ENCODE data around the gene SMIM7.
"Not testable (repeated sequence)": the region's sequence is repeated elsewhere in the genome, so short reads cannot be mapped to it uniquely, and the experiment has no call there.

The SMIM7 gene

DNA sequence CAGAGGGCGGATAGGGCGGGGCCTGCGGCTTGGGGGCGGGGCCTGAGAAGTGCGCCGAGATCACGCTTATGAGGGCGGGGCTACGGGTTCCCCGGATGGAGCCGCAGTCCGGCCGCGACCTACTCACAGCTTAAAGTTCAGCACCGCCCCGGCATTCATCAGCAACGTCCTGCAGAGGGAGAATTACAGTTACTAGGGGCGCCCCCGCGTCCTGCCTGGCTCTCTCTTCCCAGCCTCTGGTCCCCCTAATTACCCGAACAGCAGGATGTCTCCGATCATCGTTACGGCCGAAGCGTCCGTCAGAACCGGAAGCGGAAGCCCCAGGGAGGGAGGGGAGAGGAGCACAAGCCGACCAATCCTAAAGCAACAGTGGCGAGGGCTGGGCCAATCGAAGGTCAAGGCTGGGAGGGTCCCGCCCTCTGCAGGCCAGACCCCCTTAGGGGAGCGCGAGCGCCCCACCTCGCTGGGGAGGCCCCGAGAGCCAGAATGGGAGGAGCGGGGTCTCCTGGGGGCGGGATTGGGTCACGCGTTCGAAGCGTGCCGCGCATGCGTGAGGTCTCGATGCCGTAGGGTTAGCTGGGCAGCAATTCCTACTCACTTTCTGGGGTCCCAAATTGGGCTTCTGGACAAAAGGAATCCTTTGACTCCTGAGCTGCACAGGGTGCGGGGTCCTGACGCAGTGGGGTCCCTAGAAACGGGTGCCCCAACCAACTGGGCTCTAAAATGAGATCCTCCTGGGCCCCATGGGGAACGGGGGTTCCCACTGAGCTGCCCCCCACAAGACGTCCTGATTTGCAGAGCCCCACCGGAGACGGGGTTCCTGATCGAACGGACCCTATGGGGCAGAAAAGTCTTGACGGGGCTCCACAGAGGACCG lies at the start of gene SMIM7:
TSS of gene SMIM7 (minus strand) at position 313 of the 877 bp plus-strand sequence. CDS start at position 279, 34 bp downstream.
- DNase-seq, result peak; percentile 95

DNA sequence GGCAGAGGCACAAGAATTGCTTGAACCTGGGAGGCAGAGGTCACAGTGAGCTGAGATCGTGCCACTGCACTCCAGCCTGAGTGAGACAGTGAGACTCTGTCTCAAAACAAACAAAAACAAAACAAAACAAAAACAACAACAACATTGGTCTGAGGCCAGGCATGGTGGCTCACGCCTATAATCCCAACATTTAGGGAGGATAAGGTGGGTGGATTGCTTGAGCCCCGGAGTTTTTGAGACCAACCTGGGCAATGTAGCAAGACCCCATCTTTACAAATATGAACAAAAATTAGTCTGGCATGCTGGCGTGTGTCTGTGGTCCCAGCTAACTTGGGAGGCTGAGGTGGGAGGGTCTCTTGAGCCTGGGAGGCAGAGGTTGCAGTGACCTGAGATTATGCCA lies 43.7 kb upstream of the SMIM7 start:
- DNase-seq, result no peak

DNA sequence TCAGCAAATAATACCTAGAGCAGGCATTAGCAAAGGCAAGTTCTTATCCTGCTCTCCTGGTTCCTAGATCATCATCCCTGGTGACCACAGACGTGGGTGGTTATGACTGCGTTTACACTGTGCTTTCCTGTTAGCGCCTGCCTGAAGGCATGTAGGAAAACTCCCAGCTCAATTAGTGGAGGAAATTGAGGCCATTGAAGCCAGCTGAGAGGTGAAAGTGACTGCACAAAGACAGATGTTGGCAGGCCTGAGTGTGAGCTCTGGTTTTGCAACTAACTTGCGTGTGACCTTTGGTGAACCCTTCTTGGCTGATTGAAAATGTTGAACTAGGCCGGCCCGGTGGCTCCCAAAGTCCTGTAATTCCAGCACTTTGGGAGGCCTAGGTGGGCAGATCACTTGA lies 42.2 kb upstream of the SMIM7 start:
- DNase-seq, result no peak

DNA sequence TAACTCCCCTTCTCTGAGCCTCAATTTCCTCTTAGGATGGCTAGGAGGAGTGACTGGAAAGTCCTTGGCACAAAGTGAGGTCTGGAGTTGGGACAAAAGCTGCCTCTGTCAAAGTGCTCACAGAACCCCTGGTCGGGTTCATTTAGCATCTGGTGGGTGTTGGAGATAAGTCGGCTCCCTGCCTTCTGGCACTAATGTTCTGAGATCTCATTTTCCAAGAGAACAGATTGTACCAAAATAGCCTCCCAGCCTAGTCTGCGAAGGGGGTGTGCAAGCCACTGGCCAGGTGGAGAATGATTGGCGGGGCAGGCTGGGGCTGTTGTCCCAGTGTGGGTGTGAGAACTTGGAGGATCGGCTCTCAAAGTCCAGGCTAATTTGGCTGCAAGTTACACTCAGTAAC lies 39.0 kb upstream of the SMIM7 start:
- DNase-seq, result no peak

DNA sequence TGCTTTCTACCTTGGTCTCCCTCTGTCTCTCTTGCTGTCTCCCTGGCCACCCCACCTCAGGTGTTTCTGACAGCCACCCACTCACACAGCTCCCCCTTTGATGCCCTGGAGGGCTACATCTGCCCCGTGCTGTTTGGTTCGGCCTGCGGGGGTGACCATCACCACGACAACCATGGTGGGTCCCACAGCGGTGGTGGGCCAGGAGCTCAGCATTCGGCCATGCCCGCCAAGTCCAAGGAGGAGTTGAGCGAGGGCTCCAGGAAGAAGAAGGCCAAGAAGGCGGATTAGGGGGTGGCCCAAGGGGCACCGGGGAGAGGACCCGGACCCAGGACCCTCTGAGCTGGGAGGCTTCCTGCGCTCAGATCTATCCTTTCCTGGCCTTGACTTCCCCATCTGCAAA lies 28.1 kb upstream of the SMIM7 start:
- no peak for DNase-seq

DNA sequence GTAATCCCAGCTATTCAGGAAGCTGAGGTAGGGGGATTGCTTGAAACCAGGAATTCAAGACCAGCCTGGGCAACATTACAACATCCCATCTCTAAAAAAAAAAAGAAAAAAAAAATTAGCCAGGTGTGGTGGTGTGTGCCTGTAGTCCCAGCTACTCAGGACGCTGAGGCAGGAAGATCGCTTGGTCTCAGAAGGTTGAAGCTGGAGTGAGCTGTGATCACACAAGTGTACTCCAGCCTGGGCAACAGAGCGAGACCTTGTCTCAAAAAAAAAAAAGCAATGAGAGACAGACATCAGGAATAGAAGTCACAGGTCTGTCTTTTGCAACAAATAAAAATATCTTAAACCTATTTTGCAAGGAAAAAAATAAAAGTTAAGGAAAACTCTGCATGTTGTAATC lies 24.3 kb upstream of the SMIM7 start:
- DNase-seq, result no peak

DNA sequence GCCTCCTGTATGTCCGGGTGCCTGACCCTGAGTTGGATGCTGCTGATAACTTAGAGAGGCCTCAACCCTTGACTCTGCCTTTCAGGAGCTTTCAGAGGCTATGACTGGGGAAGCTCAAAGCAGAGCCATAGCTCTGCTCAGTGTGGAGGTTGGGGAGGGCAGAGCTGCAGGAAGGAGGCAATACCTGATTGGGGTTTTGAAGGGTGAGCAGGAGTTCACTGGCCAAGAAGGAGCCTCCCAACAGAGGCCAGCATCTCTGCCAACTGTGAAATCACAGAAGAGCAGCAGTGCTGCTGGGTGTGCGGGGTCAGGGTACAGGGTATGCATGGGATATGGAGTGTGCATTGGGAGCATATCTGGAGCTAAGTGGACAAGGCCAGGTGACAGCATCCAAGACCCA lies 22.6 kb upstream of the SMIM7 start:
- no peak for DNase-seq

DNA sequence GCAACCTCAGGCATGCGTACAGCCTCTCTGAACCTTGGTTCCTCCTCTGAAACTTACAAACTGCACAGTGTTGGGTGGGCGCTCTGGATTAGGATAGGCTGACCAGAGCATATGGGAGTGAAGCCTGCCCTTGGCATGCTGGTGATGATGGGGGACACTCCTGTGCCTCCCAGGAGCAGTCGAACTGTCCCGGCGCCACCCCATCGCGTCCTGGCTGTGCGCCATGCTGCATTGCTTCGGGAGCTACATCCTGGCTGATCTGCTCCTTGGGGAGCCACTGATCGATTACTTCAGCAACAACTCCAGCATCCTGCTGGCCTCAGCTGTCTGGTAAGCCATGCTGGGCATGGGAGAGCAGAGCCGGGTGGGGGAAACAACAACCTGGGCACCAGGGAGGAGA lies 19.9 kb upstream of the SMIM7 start:
- no peak for DNase-seq

DNA sequence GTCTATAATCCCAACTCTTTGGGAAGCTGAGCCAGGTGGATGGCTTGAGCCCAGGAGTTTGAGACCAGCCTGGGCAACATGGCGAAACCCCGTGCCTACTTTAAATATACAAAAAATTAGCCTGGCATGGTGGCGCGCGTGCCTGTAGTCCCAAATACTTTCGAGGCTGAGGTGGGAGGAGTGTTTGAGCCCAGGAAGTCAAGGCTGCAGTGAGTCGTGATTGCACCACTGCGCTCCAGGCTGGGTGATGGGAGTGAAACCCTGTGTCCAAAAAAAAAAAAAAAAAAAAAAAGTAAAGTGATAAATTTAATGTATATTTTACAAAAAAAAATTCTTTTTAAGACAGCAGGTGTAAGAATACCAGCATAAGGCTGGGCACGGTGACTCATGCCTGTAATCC lies 18.6 kb upstream of the SMIM7 start:
- no peak for DNase-seq

DNA sequence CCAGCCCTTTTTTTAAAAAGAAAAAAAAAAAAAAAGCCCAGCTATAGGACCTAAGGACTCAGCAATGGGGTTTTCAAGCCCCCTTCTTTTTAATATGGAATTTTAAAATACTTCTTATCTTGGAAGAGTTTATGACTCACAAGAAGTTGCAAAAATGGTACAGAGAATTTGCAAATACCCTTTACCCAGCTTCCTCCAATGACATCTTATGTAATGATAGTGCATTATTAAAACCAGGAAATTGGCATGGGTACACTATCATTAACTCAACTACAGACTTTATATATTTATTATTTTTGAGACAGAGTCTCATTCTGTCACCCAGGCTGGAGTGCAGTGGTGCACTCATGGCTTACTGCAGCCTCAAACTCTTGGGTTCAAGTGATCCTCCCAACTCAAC lies 17.1 kb upstream of the SMIM7 start:
- no peak for DNase-seq

DNA sequence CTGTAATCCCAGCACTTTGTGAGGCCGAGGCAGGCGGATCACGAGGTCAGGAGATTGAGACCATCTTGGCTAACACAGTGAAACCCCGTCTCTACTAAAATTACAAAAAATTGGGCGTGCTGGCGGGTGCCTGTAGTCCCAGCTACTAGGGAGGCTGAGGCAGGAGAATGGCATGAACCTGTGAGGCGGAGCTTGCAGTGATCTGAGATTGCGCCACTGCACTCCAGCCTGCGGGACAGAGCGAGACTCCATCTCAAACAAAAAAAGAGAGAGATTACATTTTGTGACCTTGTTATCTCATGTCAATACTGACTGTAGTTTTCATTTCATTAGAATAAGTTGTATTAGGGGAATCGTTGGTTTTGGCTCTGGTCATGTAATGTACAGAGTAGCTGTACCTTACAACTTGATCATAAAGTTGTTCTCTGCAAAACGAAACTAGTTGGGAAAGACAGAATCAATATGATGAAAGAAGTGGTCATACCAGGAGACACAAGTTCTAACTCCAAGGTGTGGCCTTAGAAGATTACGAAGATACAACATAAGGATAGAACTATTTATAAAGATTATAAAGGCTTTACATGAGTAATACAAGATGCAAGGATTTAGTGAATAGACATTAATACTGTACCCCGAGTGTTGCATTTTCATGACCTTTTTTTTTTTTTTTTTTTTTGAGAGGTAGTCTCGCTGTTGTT lies 16.3 kb upstream of the SMIM7 start:
- DNase-seq, result no peak

DNA sequence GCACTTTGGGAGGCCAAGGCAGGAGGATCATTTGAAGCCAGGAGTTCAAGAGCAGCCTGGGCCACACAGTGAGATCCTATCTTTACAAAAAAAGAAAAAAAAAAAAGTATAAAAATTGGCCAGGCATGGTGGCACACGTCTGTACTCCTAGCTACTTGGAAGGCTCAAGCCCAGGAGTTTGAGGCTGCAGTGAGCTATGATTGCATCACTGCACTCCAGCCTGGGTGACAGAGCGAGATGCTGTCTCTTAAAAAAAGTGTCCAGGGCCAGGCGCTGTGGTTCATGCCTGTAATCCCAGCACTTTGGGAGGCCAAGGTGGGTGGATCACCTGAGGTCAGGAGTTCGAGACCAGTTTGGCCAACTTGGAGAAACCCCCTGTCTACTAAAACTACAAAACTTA lies 13.9 kb upstream of the SMIM7 start:
- not testable (repeated sequence) for DNase-seq

DNA sequence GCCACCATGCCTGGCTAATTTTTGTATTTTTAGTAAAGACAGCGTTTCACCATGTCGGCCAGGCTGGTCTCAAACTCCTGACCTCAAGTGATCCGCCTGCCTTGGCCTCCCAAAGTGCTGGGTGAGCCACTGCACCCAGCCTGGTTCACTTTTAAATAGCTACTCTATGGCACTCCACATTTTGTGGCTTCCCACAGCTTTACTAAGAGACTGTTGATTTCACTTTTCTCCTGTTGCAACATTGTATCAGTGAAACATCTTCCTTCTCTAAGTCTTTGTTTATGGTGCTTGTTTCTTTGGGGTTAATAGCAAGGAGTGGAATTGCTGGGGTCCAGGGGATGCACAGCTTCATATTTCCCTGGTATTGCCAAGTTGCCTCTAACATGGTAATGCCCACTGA lies 13.3 kb upstream of the SMIM7 start:
- DNase-seq, result no peak

DNA sequence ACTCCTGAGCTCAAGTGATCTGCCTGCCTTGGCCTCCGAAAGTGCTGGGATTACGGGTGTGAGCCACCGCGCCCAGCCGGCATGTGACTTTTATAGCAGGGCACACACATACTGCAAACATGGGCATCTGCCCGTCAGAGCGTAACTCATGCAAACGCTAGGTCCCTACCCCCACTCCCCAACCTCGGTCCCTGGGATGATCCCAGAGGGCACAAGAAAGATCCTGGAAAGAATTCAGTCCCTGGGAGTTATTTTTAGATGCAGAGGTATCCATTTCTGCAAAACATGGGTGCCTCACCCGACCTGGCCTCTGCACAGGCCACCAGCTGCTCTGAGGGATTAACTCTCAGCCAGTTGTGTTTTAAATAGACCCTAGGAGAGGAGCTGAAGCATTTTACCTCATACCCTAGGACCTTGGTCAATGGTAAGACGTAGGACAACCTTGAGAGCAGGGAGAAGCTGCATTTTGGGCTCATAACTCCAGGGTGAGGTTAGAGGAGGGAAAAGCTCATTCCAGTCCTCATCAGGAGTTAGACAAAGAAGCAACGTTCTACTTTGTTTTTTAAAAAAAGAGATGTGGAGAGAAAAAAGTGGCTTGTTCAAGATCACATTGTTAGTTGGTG lies 11.8 kb upstream of the SMIM7 start:
- no peak for DNase-seq

DNA sequence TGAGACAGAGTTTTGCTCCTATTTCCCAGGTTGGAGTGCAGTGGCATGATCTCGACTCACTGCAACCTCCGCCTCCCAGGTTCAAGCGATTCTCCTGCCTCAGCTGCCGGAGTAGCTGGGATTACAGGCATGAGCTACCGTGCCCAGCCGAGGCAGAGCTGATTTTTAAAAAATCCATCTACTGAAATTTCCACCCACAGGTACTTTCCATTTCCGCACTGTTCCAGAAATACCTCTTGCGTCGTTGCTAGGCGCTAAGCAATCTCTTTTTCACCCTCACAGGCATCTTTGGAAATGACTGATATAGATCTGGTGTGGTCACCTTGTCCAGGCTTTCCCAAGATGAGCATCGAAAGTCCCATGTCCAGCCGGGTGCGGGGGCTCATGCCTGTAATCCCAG lies 10.3 kb upstream of the SMIM7 start:
- no peak for DNase-seq

DNA sequence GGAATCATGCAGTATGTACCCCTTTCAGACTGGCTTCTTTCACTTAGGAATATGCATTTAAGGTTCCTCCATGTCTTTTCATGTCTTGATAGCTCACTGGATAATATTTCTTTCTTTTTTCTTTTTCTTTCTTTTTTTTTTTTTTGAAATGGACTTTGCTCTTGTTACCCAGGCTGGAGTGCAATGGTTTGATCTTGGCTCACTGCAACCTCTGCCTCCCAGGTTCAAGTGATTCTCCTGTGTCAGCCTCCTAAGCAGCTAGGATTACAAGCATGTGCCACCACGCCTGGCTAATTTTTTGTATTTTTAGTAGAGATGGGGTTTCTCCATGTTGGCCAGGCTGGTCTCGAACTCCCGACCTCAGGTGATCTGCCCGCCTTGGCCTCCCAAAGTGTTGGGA lies 8.8 kb upstream of the SMIM7 start:
- DNase-seq, result not testable (repeated sequence)

DNA sequence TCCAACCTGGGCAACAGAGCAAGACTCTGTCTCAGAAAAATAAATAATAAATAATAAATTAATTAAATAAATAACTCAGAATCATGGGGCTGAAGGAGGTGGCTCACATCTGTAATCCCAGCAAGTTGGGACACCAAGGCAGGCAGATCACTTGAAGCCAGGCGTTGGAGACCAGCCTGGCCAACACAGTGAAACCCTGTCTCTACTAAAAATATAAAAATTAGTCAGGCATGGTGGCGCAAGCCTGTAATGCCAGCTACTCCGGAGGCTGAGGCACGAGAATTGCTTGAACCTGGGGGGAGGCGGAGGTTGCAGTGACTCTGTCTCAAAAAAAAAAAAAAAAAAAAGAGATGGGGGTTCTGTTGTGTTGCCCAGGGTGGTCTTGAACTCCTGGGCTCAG lies 8.2 kb upstream of the SMIM7 start:
- no peak for DNase-seq

DNA sequence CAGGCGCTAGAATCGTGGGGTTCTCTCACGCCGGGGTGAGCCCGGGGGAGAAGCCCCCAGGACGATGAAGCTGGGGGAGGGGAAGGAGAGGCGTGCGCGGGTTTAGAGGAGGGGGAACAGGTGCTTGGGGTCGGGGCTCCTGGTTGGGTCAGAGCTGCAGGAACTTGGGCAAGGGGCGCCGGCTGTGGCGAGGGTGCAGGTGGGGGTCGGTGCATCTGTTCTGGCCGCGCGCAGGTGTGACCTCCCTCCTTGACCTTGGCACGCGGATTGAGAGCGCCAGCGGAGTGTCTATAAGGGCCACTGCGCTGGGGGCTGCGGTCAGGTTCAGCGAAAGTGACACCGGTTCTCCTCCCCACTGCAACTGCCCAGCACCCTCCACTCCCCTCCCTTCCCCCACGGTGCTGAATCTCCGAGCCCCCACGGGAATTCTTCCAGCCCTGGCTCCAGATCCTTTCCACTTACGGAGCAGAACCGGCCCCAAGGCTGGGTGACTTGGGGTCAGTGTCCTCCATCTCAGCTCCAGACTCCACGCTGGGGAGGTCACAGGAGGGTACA lies 1.6 kb upstream of the SMIM7 start:
- DNase-seq, result peak; percentile 1

DNA sequence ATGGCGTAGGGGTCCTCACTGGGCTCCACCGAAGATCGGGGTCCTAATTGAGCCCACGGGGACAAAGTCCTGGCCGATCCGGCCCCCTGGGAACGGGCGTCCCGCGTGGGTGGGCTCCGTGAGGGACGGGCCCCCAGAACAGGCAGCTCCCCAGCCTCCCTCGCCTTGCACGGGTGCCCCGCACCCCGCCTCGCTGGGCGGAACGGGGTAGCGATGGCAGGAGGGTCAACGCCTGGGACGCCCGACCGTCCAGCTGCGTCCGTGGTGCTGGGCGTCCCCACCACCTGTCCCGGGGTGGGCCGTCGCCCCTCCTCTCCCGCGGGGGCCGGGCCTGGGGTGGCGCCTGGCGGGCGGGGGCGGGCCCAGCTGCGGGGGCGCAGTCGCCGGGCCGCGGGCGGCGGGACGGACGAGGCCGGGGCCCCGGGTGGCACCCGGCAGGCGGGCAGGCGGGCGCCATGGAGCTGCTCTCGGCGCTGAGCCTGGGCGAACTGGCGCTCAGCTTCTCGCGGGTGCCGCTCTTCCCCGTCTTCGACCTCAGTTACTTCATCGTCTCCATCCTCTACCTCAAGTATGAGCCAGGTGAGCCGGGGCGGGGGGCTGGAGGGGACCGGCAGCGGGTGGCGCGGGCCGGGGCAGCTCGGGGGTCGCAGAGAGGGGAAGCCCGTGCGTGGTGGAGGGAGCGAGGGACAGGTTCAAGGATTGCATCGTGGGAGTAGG lies 977 bp upstream of the SMIM7 start, which contains the start of gene TMEM38A:
TSS of gene TMEM38A (plus strand) at position 377 of the 717 bp plus-strand sequence. CDS start at position 456, 79 bp downstream.
- no peak for DNase-seq

DNA sequence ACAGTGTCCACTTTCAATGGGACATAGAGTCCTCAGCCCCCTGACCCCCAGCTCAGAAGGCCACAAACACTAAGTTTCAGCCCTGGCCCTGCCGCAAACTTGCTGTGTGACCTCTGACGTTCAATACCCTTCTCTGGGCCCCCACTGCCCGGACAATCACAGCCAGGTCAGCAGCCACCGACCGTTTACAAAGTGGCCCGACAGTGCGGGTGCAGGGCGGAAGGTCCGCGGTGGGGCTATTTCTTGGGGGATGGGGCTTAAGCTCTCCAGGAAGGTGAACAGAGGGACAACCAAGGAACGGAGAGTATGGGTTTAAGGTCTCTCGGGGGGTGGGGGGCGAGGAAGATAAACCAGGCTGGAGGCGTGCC lies 496 bp downstream of the SMIM7 start:
- DNase-seq, result no peak

DNA sequence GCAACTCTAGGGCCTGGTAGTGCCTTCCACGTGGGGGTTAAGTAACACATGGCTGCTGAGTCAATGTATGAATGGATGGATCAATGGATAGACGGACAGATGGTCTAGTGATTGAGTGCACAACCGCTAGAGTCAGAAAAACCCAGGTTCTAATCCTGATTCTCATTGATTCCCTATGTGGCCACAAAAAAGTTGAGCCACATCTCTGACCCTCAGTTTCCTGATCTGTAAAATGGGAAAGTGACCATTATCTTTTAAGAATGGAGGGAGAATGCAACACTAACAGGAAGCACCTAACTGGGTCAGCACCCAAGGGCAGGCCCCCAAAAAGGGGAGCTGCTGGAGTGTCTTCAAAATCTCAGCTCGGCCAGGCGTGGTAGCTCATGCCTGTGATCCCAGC lies 2.6 kb downstream of the SMIM7 start:
- no peak for DNase-seq

DNA sequence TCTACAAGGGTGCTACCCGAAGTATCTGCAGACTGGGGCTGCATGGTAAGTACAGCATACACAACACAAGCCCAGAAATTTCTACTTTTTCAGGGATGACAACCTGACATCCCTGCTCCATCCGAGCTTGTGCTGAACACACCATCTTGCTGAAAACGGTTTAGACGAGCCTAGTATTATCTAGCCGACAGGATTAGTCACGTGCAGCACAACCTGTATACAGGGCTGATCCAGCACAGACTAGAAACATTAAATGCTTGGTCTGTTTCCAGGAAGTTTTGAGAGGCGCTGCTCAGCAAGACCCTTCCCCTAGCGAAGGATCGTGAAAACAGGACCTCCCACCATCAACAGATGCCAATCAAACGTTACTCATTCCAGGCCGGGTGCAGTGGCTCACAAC lies 4.2 kb downstream of the SMIM7 start:
- no peak for DNase-seq

DNA sequence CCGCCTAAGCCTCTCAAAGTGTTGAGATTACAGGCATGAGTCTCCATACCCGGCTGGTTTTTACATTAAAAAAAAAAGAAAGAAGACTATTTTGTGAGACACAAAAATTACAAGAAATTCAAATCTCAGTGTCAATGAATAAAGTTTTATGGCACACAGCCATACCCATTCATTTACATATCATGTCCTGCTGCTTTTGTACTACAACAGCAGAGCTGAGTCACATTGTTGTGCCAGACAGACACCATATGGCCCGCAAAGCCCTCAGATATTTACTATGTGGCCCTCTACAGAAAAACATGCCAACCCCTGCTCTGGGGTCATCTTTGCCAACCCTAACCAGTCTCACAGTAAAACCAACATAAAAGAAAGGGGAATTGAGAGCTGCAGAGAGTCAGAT lies 5.3 kb downstream of the SMIM7 start:
- no peak for DNase-seq
